GM06990 (cell line): ENCODE results near the gene HDAC4.
A peak's percentile ranks its signal among the peaks of the same experiment; 100 is the strongest.

Source experiments
- DNase-seq: peaks from one replicate; pipeline ENCODE4 v3.0.0-alpha.2; 2011; ENCODE audit not compliant: insufficient read length; ENCODE audit errors: extremely low read depth
- H3K27me3 ChIP-seq: replicated peaks from 2 replicates; pipeline ENCODE4 v1.6.0; 2011; ENCODE audit warnings: low read length; ENCODE audit not compliant: control insufficient read depth, insufficient read depth
- H3K36me3 ChIP-seq: 2 replicates; pipeline ENCODE4 v1.5.1; 2011; ENCODE audit warnings: low read length; ENCODE audit not compliant: control insufficient read depth, insufficient read depth
- H3K4me3 ChIP-seq: replicated peaks from 2 replicates; pipeline ENCODE4 v1.5.1; 2011; ENCODE audit warnings: low read depth, mild to moderate bottlenecking, control low read depth, low read length
- TF ChIP-seq, protein P1 (sequence below): IDR thresholded peaks from 2 replicates; pipeline ENCODE4 v1.5.1; 2011; ENCODE audit warnings: low read length, control low read depth, mild to moderate bottlenecking, inconsistent platforms; ENCODE audit not compliant: insufficient read depth, poor library complexity, severe bottlenecking

Gene HDAC4

DNA sequence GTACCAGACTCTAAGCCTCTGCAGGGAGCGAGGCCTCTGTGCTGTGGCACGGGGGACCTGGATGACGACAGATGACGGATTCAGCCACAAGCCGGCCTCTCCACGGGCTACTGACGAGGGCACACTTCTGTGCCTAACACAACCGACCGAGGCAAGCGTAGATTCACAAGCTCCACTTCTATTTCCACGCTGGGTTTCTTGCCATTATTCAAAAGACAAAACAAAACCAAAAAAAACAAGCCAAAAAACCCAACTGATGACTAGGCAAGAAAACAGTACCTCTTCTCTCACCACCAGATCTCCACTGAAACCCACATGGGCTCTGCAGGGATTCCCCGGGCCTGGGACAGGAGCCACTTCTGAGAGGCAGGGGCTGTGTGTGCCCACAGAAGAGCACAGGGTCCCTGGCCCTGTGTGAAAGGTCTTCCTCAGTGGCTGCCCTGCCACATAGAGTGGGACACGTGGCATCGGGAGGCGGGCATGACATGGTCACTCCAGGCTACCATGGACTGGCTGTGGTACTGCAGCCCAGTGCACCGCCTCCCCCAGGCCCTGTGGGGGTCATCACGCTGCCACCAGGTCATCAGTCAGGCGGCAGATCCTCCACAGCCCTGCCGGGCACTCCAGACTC, 254.7 kb downstream of the HDAC4 start:
- Histone ChIP-seq H3K27me3 (no peaks in the 10 kb centered on the region), H3K4me3 (no peak overlapping the region), H3K36me3 (no peaks in the 10 kb centered on the region)
- TF ChIP-seq, protein P1, sequence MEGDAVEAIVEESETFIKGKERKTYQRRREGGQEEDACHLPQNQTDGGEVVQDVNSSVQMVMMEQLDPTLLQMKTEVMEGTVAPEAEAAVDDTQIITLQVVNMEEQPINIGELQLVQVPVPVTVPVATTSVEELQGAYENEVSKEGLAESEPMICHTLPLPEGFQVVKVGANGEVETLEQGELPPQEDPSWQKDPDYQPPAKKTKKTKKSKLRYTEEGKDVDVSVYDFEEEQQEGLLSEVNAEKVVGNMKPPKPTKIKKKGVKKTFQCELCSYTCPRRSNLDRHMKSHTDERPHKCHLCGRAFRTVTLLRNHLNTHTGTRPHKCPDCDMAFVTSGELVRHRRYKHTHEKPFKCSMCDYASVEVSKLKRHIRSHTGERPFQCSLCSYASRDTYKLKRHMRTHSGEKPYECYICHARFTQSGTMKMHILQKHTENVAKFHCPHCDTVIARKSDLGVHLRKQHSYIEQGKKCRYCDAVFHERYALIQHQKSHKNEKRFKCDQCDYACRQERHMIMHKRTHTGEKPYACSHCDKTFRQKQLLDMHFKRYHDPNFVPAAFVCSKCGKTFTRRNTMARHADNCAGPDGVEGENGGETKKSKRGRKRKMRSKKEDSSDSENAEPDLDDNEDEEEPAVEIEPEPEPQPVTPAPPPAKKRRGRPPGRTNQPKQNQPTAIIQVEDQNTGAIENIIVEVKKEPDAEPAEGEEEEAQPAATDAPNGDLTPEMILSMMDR: no peak
- no peak for DNase-seq

DNA sequence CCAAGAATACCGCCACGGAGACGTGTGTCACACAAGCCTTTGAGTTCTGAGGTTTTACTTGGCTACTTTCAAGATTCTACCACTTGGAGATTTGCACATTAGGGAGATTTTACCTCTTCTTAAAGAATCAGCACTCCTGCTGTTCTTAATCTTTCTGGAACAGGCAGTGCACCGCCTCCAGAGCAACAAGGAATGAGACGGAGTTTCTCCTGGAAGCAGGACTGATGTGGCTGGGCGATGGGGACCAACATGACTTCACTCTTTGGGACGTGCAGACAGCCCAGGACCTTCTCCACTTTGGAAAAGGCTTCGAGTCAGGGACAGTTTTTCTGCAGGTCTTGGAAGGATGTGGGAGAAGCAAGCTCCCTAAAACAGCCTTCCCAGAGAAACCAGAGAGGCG, 255.2 kb downstream of the HDAC4 start:
- no peaks in the 10 kb centered on the region for H3K36me3 ChIP-seq

DNA sequence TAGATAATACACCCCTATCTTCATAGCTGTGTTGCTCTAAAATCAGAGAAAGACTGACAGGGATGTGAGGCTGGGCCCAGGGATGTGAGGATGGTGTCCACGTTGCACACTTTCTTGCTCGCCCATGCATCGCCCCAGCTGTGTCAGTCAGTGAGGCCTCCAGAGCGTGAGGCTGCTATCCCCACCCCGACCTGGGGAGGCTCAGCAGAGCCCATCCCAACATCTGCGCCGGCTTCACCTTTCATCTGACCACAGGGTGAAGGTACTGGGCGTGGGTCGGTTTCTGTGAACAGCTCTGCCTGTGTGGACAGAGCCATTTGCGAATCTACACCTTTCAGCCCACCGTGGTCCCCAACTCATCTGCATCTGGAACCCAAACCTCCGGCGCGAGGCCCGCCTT, 255.7 kb downstream of the HDAC4 start:
- TF ChIP-seq, protein P1: no peak
- no peaks in the 10 kb centered on the region for H3K36me3 ChIP-seq
- no peak overlapping the region for H3K4me3 ChIP-seq
- no peaks in the 10 kb centered on the region for H3K27me3 ChIP-seq
- no peak for DNase-seq

More for the DNA sequence above, 255.2 kb downstream of the HDAC4 start:
- H3K27me3 ChIP-seq: no peaks in the 10 kb centered on the region
- TF ChIP-seq, protein P1: no peak
- DNase-seq: no peak
- H3K4me3 ChIP-seq: no peak overlapping the region

- H3K36me3 ChIP-seq: no peaks in the 10 kb centered on the region
- TF ChIP-seq, protein P1: no peak
- no peak overlapping the region for H3K4me3 ChIP-seq
- DNase-seq: no peak
- no peaks in the 10 kb centered on the region for H3K27me3 ChIP-seq
These were observed 256.2 kb downstream of the HDAC4 start for GRCh38 chr2:239144713-239144999.

DNA sequence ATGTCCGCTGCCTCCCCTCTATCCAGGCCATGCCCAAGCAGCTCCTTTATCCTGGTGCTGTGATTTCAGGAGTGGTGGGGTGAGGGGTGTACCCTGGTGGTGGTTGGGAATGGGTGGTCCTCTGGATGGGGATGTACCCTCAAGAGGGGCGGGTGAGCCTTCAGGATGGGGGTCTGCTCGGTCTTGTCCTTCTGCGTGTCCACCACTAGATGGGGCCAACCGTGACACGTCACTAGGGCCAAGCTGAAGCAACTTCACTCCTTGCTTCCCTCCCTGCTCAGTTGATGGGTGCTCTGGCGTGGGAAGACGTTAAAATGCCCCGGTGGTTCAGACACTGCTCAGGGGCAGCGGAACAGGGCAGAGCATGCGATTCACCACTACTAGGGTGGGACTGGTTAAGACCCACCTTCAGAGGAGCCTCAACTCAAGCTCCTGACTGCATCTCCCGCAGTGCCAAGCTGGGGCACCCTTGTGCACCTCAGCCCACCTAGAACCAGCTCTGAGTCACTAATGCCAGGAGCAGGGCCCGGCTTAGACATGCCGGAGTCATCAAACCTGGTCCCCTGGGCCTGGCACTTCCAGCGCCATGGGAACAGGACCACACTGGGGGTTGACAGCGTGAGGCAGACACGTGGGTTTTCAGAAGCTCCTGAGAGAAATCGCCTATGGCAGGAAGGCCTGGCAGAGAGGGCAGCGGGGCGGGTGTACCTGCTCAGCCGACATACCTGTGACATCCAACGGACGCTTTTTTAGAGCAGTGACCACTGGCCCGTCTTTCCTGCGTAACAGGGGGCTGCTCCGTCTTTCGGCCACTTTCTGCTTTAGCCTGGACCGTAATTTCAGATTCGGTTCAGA, 256.7 kb downstream of the HDAC4 start:
- Histone ChIP-seq H3K36me3 (no peaks in the 10 kb centered on the region), H3K27me3 (no peaks in the 10 kb centered on the region), H3K4me3 (no peak overlapping the region)
- peak; percentile 37 for DNase-seq
- TF ChIP-seq, protein P1: peak; percentile 60

- Histone ChIP-seq H3K4me3 (no peak overlapping the region), H3K27me3 (no peaks in the 10 kb centered on the region), H3K36me3 (no peaks in the 10 kb centered on the region)
- TF ChIP-seq, protein P1: no peak
- DNase-seq: no peak
These were observed 258.0 kb downstream of the HDAC4 start for GRCh38 chr2:239142806-239143205.
